ENCODE measurements around the gene C3orf62. TPM values are rescaled to one million over a fixed set of nuclear protein-coding genes. Genes with fewer than 3 reads are reported as not detected.
A peak's percentile ranks its signal among the peaks of the same experiment; 100 is the strongest.

Gene C3orf62
- total RNA-seq = 13.2 to 14.7 TPM (median 13.4 TPM) in 3 replicates

- Mint-ChIP-seq H3K9me3 (no peaks in the 10 kb centered on the region), H3K27ac (no peak within 1 kb of the TSS), H3K27me3 (ENCODE audit: low read depth) (no peaks in the 10 kb centered on the region), H3K4me1 (no peaks in the 10 kb centered on the region), H3K4me3 (peak within 1 kb of the TSS; percentile 31), H3K36me3 (peaks cover 30% of the 10 kb centered on the region)
- DNase-seq (ENCODE audit: low spot score in 2 of 2, unreplicated experiment in 2 of 2) = no peak
- no peak for TF ChIP-seq CTCF (IDR thresholded peaks at IDR 0.05; ENCODE audit: unreplicated experiment)
These were observed at the start of gene C3orf62 for GRCh38 chr3:49276475-49277382. Gene C3orf62, minus strand, starts transcription at chr3:49277232. Its CDS starts 360 bp downstream, at chr3:49276872.

DNA sequence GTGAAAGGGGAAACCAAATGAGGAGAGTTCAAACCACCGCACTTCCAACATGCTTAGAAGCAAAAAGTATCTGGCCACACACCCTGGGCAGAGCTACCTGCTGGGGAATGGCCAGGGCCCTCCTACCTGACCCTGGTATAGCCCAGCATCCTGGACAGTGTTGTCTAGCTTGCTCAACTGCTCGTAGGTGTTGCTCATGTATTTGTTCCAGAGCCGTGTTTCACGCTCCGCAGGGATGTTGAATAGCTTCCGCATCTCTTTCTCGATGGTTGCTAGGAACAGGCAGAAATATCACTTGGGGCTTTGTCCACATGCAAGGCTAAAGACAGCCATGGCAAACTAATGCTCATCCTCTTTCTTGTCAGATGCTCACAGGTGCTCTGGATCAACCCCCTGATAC is 47.7 kb upstream of the C3orf62 start:
- H3K36me3 Mint-ChIP-seq = peaks cover 30% of the 10 kb centered on the region

GRCh38 chr3:49316696-49317457 is 39.8 kb upstream of the C3orf62 start:
- no peaks in the 10 kb centered on the region for H3K9me3 Mint-ChIP-seq
- peaks cover 18% of the 10 kb centered on the region for H3K36me3 Mint-ChIP-seq
- H3K4me3 Mint-ChIP-seq = no peak overlapping the region
- H3K4me1 Mint-ChIP-seq = no peaks in the 10 kb centered on the region
- TF ChIP-seq CTCF (IDR thresholded peaks at IDR 0.05; ENCODE audit: unreplicated experiment) = no peak
- H3K27ac Mint-ChIP-seq = no peak overlapping the region
- no peak for DNase-seq (ENCODE audit: low spot score in 2 of 2, unreplicated experiment in 2 of 2)
- no peaks in the 10 kb centered on the region for H3K27me3 Mint-ChIP-seq (ENCODE audit: low read depth)

More for the DNA sequence above, 47.7 kb upstream of the C3orf62 start:
- Mint-ChIP-seq H3K4me3 (no peak overlapping the region), H3K27ac (no peak overlapping the region), H3K9me3 (no peaks in the 10 kb centered on the region), H3K4me1 (no peaks in the 10 kb centered on the region), H3K27me3 (ENCODE audit: low read depth) (no peaks in the 10 kb centered on the region)
- no peak for TF ChIP-seq CTCF (IDR thresholded peaks at IDR 0.05; ENCODE audit: unreplicated experiment)
- no peak for DNase-seq (ENCODE audit: low spot score in 2 of 2, unreplicated experiment in 2 of 2)

GRCh38 chr3:49313896-49314688 is 37.1 kb upstream of the C3orf62 start:
- no peak for DNase-seq (ENCODE audit: low spot score in 2 of 2, unreplicated experiment in 2 of 2)
- H3K4me3 Mint-ChIP-seq = no peak overlapping the region
- TF ChIP-seq CTCF (IDR thresholded peaks at IDR 0.05; ENCODE audit: unreplicated experiment) = no peak

DNA sequence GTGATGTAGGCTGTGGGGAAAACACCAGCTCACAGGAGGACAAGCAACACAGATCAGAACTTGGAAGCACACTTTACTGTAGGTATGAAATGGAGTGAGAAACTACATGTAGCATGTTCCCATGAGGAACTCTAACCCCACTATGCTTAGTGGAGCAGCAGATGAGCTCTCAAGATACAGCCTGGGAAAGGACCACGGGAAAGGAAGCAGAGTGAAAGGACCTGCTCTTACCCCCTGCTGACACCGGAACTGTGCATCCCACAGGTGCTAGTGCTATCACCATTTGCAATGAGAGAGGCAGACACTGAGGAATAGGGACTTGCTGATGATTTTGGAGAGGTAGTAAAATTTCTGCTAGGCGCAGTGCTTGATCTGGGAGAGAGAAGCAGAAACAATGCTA is 34.3 kb upstream of the C3orf62 start:
- H3K27ac Mint-ChIP-seq = no peak overlapping the region
- H3K4me1 Mint-ChIP-seq = no peaks in the 10 kb centered on the region
- TF ChIP-seq CTCF (IDR thresholded peaks at IDR 0.05; ENCODE audit: unreplicated experiment) = no peak
- peaks cover 22% of the 10 kb centered on the region for H3K36me3 Mint-ChIP-seq
- no peaks in the 10 kb centered on the region for H3K27me3 Mint-ChIP-seq (ENCODE audit: low read depth)
- H3K4me3 Mint-ChIP-seq = no peak overlapping the region
- H3K9me3 Mint-ChIP-seq = no peaks in the 10 kb centered on the region
- DNase-seq (ENCODE audit: low spot score in 2 of 2, unreplicated experiment in 2 of 2) = no peak

More at GRCh38 chr3:49313896-49314688, 37.1 kb upstream of the C3orf62 start:
- Mint-ChIP-seq H3K27me3 (ENCODE audit: low read depth) (no peaks in the 10 kb centered on the region), H3K9me3 (no peaks in the 10 kb centered on the region), H3K27ac (no peak overlapping the region), H3K36me3 (peaks cover 17% of the 10 kb centered on the region), H3K4me1 (no peaks in the 10 kb centered on the region)

All from mesothelial cell of epicardium (in vitro differentiated cells).